HG02759 (cell line): Measurements from ENCODE around the gene TEAD1.

Source experiments
- ATAC-seq: cut with Tn5 transposase; IDR thresholded peaks from one replicate; pipeline ENCODE4 v1.9.1; 2021; ENCODE audit warnings: mild to moderate bottlenecking, moderate library complexity; ENCODE audit not compliant: unreplicated experiment

The TEAD1 gene

DNA sequence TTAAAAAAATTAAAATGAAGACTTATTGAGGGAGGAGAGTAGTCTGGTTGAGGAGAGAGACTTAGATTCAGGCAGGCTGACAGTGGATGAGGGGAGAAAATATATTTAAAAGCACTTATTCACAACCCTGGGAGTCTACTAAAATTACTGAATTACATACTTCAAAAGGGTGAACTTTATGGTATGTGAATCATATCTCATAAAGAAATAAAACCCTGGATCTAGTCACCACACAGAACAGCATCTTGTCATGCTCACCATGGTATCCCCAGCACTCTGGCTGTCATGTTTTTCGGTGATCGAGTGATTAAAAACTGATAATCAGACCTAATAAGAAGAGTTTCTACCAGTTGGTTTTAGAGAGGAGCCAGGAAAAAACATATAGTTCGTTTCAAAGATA is 11.0 kb downstream of the TEAD1 start:
- ATAC-seq = no peak

DNA sequence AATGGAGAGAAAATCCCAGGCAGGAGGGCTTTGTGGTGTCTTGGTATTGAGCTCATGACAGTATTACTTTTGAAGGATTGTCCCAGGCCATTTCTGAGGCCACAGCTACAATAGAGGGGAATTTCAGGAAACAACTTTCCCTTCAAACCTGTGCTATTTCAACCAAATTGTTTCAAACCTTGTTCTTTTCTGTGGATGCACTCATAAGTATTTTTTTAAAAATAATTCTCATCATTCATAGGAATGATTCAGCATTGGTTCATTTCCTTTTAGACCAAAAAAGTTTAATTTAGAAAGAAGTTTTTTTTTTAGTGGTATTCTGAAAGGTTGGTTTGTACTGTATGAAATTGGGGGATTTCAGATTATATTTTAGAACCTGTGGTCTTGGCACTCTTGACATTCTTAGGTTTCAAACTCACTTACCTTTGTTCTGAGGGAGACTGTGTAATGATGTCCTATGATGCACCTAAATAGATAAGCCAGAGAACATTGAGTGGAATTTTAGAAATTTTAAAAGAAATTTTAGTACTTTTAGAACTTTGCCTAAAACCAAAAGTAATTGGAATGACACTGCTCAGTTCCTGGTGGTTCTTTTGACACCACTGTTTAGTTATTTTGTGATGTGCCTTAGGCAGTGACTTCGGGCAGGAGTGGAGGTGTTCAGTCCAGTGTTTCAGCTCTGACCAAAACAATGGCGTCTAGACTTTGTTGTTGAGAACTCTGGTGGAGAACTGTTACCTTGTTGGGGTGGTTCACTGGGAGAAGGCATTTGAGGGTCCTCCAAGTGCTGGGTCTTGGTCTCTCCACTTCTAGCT is 12.2 kb downstream of the TEAD1 start:
- no peak for ATAC-seq

DNA sequence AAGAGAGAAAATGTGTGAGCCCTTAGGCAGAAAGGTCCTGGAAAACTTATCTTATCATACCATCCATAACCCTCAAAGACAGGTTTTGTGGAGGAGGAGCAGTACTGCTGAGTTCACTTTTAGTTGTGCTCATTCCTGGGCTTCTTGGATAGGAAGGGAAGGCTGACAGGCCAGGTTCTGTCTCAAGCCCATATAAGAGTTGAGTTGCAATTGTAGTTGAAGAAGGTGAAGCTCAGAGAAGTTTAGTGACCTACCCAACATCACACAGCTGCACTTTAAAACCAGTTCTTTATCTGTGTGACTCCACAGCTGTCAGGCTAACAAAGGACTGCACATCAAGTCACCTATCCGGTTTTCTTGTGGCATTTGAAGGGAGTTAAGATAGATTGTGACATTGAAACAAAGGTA is 13.0 kb downstream of the TEAD1 start:
- ATAC-seq = no peak

DNA sequence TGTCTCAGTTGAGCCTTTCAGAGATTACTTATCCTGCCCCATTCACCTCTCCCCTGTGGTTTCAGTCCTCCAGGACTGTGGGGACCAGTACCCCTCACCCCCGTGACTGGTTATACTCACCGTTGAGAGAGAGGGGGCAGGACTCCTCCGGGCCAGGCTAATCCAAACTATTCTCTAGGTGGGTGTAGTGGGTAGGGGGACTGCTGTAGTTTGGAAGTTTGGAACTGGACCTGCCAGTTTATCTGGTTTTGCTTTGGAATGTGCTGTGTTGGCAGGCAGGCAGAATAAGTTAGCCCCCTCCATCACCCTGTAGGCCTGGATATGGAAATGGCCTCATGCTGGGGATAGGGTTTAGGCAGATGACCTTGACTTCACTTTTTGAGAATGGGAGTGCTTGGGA is 13.5 kb downstream of the TEAD1 start:
- ATAC-seq = no peak

DNA sequence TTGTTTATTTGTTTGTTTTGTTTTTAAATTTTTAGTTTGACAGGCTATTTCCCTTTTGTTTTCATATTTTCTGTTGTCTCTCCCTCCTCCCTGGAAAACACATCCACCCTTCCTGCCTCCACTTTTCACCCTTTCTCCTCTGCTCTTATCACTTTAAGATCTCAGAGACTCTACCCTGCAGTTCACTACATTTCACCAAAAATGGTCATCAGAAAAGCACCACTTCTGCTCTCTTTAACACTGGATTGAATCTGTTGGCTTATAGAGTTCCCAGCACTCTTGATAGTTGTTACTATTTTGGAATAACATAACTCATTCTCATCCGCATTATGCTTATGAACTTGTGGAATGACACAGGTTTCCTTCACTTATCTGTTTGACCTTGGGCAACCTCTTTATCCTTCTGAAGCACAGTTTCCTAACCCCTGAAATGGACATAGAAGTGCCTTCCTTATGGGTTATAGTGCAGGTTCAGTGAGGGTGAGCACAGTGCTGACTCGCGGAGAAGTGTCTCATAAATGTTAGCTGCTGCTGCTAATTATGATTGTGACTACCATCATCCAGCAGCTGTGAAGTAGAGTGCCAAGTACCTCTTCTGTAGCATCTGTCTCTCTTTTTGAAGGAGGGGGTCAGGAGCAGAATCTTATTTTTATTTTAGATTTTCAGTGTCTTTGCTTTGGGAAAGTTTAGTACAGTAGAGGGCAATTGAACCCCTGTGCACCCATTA is 15.0 kb downstream of the TEAD1 start:
- no peak for ATAC-seq

DNA sequence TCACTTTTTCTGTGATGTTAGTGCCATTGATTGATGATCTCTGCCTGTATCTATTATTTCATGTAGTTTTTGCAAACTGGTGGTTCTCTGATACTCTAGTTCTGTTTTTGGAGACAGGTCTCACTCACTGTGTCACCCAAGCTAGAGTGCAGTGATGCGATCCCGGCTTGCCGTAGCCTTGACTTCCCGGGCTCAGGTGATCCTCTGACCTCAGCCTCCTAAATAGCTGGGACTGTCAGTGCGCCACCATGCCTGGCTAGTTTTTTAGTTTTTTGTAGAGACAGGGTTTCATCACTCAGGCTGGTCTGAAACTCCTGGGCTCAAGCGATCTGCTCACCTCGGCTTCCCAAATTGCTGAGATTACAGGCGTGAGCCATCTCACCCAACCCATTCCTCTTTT is 16.4 kb downstream of the TEAD1 start:
- ATAC-seq = no peak

DNA sequence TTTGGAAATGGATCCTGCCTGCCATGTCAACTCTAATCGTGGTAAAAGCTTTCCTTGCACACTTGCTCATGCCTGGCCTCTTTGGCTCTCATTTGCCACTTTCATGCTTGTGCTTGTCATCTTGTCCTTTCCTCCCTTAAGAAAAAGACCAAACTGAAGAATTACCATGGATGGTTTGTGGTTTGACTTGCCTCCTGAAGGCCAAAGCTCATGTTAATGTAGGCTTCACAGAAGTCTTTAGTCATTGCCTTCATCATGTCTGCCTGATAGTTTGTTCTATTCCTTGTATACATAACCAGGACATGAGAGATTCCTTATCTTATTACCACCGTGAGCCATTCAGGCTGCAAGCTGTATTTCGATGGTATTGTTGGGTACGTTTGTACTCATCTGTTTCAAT is 17.3 kb downstream of the TEAD1 start:
- no peak for ATAC-seq

DNA sequence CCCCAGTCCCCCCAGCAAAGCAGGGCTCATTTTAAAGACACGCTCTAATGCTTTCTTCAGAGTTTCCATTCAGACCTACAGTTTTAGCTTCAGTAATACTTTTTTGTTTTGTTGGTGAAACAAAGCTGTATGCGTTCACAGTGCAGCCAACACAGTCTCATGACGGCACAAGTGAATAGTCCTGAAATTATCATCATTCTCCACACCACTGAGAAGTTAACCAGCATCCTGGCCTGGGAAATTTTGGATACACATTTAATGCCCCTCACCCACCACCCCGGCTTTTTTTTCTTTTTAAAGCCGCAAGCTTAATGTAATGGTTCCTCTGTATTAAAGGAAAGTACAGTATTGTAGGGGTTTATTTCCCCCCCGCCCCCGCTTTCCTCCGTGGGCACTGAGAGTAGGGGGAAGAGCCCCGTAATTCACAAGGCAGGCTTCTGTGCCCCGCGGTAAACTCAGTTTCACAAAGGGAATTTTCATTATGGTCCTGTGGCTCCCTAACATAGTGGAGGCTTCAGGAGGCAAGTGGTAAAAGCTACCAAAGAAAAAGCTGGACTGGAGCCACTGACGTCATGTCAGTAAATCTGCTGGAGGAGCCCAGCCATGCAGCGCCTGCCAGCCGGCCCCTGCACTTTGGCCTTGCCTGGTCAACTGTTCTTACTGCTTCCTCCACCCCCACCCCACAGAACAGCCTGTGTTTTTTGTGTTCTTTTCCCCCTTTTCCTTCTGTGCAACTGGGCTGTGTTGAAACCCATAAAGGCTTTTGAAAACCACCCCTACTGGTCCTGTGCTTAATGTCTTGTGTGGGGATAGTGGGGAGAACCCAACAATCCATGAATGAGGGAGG is 18.2 kb downstream of the TEAD1 start:
- ATAC-seq = no peak

DNA sequence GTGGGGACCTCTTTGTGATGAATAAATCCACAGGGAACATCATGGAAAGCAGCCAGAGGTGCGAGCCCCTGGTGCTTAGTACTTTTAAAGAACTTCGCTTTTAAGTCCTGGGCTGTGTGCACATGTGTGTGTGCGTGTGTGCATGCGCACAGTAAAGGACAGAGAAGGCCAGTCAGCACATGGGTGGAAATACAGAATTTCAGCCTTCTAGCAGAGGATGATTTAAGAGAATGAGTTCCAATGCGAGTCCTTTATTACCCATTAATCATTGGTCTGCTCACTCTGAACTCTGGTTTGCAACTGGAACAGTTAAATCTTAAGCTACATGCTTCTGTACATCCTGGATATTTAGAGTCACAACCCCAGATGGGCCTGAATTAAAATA is 18.9 kb downstream of the TEAD1 start:
- ATAC-seq = no peak

DNA sequence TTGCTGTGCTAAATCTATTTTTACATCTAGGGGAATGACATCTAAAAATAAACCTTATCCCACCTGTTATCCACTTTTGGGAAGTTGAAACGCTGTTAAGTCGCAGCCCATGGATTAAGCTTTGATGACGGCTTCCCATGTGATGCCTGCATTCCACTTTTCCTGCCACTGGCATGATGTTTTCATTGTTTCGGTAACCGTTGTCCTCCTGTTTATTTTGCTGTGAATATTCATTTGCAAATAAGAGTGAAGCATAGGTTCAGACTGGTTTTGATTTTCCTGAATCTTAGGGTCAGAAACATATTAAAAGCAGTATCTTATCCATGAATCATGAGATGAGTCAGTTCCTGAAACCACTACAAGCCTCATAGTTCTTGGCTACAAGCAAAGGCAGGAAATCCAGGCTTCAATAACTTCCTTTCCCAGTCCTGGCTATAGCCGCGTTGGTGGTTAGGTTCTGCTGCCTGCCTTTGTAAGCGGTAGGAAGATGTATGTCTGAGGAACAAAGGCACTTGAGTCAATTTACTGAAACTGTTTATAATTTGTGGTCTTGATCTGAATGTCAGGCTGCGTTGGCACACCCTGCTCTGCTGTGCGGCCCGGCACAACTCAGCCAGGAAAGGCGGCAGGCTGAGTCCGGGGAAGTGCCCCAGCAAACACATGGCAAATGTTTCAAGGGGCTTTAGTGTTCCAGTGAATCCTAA is 19.4 kb downstream of the TEAD1 start:
- no peak for ATAC-seq

DNA sequence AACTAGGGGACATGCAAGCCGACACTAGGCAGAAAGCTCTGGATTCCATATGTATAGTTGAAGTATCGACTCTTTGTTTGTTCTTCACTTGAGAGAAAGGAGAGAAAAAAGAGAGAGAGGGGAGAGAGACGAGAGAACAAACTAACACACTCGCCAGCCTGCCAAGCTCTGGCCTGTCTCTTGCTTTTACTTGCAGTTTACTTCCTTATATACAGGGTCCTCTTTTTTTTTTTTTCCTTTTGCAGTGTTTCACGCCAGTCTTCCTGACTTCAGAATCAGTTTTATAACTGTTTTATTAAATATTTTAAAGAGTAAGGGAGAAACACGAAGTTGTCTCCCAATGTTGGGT is 19.9 kb downstream of the TEAD1 start:
- no peak for ATAC-seq

DNA sequence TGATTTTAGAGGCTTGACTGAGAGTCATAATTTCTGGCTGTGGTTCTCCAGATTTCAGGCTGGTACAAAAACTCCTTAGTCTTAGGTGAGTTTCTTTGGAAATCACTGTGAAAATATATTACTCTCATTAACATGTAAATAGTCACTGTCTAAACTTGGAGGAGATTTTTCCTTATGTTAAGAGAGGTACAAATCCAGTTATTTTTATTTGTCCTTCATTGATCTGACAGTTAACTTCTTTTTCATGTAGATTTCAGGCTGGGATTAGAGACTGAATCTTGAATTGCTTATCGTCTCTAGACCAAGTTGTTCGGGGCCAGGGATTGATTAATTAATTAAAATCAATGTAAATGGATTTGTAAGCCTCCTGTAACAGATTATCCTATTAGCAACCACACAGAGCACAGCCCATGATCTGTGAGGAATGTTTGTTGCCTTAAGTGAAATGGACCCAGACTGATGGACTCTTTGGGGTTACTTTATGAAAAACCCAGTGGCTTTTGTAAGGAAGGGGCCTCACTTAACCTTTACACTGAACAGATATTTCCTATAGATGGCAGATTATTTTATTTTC is 21.1 kb downstream of the TEAD1 start:
- ATAC-seq = no peak

DNA sequence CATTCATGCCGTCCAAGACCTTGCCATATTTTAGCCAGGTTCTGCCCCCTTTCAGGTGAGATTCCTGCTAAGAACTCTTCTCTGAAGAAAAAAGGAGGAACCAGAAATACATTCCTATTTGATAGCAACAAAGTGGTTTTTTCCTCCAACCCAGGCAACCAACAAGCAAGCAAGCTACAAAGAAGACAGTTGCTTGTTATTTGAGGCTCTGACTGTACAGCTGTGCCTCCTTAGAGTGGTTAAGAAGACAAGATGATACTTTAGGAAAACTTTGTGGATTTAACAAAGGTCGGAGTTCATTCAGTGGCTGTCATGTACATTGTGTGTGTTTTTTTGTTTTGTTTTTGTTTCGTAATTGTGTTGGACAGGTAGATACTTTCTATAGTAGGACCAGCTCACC is 21.7 kb downstream of the TEAD1 start:
- no peak for ATAC-seq

DNA sequence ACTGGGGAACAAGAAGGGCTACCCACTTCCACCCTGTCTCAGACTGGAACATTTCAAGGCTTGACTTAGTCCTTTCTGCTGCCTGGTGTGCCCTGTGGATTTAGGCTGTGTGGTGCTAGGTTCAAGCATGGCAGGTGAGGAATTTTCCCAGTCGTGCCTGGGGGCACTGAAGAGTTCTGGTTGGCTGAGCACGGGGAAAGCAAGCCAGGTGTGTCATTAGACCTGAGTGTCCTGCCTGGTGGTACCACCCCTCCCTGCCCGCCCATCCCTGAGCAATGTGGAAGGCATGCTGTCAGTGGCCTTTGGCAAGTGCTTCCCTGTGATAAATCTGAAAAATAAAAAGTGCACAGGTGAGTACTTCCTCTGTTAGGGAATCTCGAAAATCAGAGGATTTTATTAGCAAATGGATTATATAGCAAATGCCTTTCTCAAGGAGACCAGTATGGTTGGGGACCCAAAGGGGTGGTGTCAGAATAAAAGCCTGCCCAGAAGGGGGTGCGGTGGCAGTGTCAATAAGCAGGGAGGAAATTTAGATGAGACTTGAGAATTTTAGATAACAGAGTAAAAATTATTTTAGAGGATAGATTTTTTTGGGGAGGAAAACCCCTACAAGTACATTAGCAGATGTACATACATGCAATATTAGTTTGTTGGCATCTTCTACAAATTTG is 22.8 kb downstream of the TEAD1 start:
- ATAC-seq = no peak

DNA sequence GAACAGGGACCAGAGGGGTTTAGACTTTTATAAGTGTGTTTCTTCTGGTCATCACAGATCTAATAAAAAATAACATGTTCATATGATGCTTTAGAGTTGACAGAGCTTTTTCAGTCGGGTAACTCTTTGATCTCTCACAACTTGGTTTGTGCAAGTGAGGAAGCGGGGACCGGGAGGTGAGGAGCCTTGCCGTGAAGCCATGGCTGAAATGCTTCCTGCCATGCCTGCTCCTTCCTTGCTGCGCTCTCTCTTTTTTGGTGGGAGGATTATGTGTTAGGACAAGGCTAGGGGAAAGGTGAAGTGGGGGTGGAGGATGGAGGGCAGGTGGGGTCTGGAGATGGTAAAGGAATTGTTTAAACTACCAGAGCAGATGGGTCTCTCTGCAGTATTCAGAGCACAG is 23.8 kb downstream of the TEAD1 start:
- no peak for ATAC-seq

DNA sequence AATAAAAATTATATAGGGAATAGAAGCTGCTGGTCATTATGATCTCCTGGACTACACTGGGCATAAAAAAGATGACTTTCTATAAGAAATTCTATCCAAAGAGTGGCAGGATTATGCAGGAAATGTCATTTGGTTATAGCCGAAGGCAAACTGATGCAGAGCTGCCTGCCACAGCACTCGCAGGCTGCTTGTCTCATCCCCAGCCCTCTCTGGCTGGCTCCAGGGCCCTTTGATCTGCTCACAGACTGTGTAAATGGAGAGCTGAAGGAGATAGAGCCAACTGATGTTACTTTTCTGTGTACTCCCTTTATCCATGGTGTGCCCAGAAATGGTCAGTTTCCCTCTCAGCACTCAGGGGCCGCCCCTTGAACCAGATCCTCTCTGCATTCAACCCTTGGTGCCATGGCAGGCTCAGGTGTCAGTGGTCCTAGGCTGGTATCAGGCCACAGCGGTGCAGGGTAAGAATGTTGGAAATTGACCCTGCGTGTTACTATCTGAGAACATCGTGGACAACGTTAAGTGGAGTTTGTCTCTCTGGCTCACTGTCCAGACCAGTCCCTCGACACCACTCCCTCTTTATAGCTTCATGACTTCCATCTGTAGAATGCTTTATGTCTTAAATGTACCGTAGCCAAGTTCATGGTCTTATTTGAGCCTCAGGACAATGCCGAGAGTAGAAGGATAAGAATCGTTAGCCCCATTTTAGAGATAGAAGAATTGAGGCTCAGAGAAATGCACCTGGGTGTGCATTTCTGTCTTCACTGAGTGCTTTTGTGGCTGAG is 27.8 kb downstream of the TEAD1 start:
- no peak for ATAC-seq

DNA sequence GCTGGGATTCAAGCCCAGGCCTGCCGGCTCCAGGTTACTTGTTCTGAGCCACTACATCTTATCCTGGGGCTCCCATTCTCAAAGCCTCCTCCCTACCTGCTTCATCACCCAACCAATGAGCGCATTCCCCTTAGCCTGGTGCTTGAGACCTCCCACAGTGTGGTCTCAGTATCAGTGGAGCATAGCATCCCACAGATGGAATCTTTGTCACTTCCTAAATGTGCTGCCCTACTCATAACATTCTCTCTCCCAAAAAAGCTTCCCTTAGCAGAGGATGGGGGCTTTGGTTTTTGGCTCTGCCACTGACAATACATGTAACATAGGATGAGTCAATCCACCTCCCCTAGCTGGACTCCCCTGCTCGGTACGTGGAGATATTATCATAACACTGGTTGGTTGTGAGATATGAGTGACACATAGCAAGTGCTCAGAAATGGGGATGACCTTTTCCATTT is 28.8 kb downstream of the TEAD1 start:
- ATAC-seq = no peak

DNA sequence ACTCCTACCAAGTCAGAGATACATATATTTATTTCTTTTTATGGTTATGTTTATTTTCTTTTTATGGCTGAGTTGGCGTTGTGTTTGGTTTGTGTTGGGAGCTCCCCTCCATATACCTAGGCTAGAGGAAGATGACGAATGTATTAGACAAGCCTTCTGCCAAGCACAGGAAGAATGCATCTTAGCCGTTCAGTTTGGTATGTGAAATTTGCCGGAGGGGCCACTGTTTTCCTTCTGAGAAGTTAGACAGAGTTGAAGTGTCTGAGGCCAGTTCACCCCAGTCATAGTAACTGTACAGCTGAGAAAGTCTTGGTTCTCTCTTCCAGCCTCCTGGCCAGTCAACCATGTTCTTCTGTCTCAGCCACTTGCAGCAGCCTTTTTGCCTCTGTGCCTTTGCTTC is 29.8 kb downstream of the TEAD1 start:
- no peak for ATAC-seq

DNA sequence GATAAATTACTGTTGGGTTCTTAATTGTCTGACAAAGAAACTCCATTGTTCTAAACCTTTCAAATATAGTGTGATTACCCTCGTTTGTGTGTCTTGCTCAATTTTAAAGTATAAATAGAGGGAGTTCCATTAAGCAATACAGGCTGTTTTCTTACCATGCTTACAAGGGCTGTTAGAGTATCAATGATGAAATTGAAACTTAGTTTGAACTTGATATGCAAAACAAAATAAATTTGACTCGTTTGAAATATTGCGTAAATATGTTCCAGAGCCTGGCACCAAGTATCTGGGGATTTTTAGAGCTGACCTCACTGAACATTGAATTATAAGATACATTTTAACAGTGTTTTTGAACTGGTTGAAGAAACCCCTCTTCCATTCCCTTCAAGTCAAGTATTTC is 31.7 kb downstream of the TEAD1 start:
- ATAC-seq = no peak
